ENCODE measurements around the gene ZNF738. TPM values are rescaled to one million over a fixed set of nuclear protein-coding genes. Genes with fewer than 3 reads are reported as not detected.
A peak's percentile ranks its signal among the peaks of the same experiment; 100 is the strongest.

ZNF738 gene
- polyA plus RNA-seq, 1 of the 3 experiments (the other 2 are of a cell fraction): 8.1 TPM

GRCh38 chr19:21396893-21397572 is 38.2 kb downstream of the ZNF738 start, which contains the start of gene ZNF493 (continued):
- TF ChIP-seq, protein P1, sequence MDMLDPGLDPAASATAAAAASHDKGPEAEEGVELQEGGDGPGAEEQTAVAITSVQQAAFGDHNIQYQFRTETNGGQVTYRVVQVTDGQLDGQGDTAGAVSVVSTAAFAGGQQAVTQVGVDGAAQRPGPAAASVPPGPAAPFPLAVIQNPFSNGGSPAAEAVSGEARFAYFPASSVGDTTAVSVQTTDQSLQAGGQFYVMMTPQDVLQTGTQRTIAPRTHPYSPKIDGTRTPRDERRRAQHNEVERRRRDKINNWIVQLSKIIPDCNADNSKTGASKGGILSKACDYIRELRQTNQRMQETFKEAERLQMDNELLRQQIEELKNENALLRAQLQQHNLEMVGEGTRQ (IDR thresholded peaks at IDR 0.05; ENCODE audit: borderline replicate concordance, low read depth, low read length): no peak
- TF ChIP-seq TCF12 (IDR thresholded peaks at IDR 0.05): no peak
- TF ChIP-seq NRF1 (IDR thresholded peaks at IDR 0.05; ENCODE audit: low read depth, low read length): no peak
- TF ChIP-seq, protein P2, sequence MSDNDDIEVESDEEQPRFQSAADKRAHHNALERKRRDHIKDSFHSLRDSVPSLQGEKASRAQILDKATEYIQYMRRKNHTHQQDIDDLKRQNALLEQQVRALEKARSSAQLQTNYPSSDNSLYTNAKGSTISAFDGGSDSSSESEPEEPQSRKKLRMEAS (IDR thresholded peaks at IDR 0.05; ENCODE audit: low read depth): 0 out of 2 replicates have a peak, but pooled peaks have one; percentile 26
- TF ChIP-seq RCOR1 (IDR thresholded peaks at IDR 0.05; ENCODE audit: low read length): no peak
- TF ChIP-seq, protein P3, sequence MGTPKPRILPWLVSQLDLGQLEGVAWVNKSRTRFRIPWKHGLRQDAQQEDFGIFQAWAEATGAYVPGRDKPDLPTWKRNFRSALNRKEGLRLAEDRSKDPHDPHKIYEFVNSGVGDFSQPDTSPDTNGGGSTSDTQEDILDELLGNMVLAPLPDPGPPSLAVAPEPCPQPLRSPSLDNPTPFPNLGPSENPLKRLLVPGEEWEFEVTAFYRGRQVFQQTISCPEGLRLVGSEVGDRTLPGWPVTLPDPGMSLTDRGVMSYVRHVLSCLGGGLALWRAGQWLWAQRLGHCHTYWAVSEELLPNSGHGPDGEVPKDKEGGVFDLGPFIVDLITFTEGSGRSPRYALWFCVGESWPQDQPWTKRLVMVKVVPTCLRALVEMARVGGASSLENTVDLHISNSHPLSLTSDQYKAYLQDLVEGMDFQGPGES (IDR thresholded peaks at IDR 0.05; ENCODE audit: low read depth, low read length): peak; percentile 60
- TF ChIP-seq TAF1 (IDR thresholded peaks at IDR 0.05; ENCODE audit: borderline replicate concordance, low read depth, low read length): peak; percentile 69; the same call in 1 of the 2 replicates
- TF ChIP-seq GABPA (IDR thresholded peaks at IDR 0.05; ENCODE audit: low read depth): peak; percentile 81
- peak; percentile 90 for TF ChIP-seq ELF1 (IDR thresholded peaks at IDR 0.05)
- no peak for TF ChIP-seq MEF2A (IDR thresholded peaks at IDR 0.05; ENCODE audit: borderline replicate concordance, low read depth)

DNA sequence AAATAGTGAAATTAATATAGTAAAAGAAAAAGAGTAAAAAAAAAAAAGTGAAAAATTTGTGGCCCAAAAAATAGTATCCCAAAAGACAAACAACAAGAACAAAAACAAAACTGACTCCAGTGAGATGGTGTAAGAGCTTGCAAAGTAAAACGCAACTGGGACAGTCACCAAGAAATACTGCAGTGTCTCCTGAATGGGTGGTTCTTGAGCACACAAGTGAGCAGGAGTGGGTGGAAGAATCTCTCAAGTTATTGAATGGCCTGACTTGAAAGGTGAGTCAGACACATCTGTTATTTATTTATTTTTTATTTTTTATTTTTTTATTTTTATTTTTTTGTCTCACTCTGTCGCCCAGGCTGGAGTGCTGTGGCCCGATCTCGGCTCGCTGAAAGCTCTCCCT is 40.1 kb downstream of the ZNF738 start:
- POLR2A ChIA-PET: no interaction called here
- Histone ChIP-seq H3K4me3 (ENCODE audit: low read depth in 2 of 2, low read length in 1 of 2) (no peak overlapping the region), H3K27me3 (ENCODE audit: insufficient read depth) (no peaks in the 10 kb centered on the region), H3K9me3 (0 out of 2 replicates have a peak, but pooled peaks cover 2% of the 10 kb centered on the region), H4K20me1 (ENCODE audit: insufficient read depth) (no peaks in the 10 kb centered on the region), H3K9me2 (no peaks in the 10 kb centered on the region), H3K79me2 (ENCODE audit: insufficient read depth) (peaks cover 61% of the 10 kb centered on the region), H3K9ac (no peak overlapping the region), H3K4me1 (ENCODE audit: control insufficient read depth in 1 of 2, insufficient read depth in 2 of 2, low read depth in 1 of 2, low read length in 1 of 2) (peaks cover 0 to 6% of the 10 kb centered on the region in 2 experiments; a peak in 2 of 4 replicates), H3K27ac (ENCODE audit: low read depth in 2 of 2, low read length in 1 of 2) (no peak overlapping the region), H3K36me3 (replicated peaks in 1 of 2; ENCODE audit: control insufficient read depth in 1 of 2, insufficient read depth in 2 of 2, low read length in 1 of 2) (peaks cover 29 to 31% of the 10 kb centered on the region in 2 experiments), H3F3A (replicated peaks; ENCODE audit: insufficient read depth) (peaks cover 5% of the 10 kb centered on the region), H2AFZ (ENCODE audit: low read depth) (no peak overlapping the region), H3K4me2 (no peak overlapping the region)
- CTCF ChIA-PET: interaction anchor here (1.8 kb wide), 1 partner anchor 299 kb away, joined by 5 read pairs; no protein-coding TSS in a partner anchor
- WGBS (ENCODE audit: low lambda C conversion rate): 71% methylated on average over 5 of the region's 5 CpGs
- no peak for TF ChIP-seq CTCF (IDR thresholded peaks at IDR 0.05)
- TF ChIP-seq USF1 (IDR thresholded peaks at IDR 0.05; ENCODE audit: borderline replicate concordance, low read depth): no peak
- no peak for TF ChIP-seq RXRA (IDR thresholded peaks at IDR 0.05; ENCODE audit: borderline replicate concordance, low read depth)
- no peak for TF ChIP-seq GABPA (IDR thresholded peaks at IDR 0.05; ENCODE audit: low read depth)
- TF ChIP-seq RCOR1 (IDR thresholded peaks at IDR 0.05; ENCODE audit: low read length): no peak
- TF ChIP-seq CHD2 (IDR thresholded peaks at IDR 0.05; ENCODE audit: low read length, partially characterized antibody): no peak
- TF ChIP-seq NFIC (IDR thresholded peaks at IDR 0.05; ENCODE audit: borderline replicate concordance): no peak
- no peak for TF ChIP-seq REST (IDR thresholded peaks at IDR 0.05; ENCODE audit: low read depth, low read length)
- TF ChIP-seq, protein P4, sequence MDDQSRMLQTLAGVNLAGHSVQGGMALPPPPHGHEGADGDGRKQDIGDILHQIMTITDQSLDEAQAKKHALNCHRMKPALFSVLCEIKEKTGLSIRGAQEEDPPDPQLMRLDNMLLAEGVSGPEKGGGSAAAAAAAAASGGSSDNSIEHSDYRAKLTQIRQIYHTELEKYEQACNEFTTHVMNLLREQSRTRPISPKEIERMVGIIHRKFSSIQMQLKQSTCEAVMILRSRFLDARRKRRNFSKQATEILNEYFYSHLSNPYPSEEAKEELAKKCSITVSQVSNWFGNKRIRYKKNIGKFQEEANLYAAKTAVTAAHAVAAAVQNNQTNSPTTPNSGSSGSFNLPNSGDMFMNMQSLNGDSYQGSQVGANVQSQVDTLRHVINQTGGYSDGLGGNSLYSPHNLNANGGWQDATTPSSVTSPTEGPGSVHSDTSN (IDR thresholded peaks at IDR 0.05): no peak
- TF ChIP-seq MXI1 (IDR thresholded peaks at IDR 0.05; ENCODE audit: low read depth, low read length): no peak
- no peak for TF ChIP-seq RFX5 (IDR thresholded peaks at IDR 0.05; ENCODE audit: low read length)
- TF ChIP-seq TCF12 (IDR thresholded peaks at IDR 0.05): no peak
- TF ChIP-seq, protein P3 (IDR thresholded peaks at IDR 0.05; ENCODE audit: low read depth, low read length): no peak
- no peak for DNase-seq
